A673 (cell line): Measurements from ENCODE around the gene SFMBT2. TPM values are rescaled to one million over a fixed set of nuclear protein-coding genes. Genes with fewer than 3 reads are reported as not detected.

ENCODE experiments used
- BruUV-seq: library from RNA; stranded (reverse); fragments of 400-500 nt; replicated peaks from 2 replicates; lab custom pipeline; 2021; lab: Mats Ljungman, UMichigan
- CTCF ChIA-PET: fragments of 300-600 bp; sonication (Branson Sonifier 250); formaldehyde crosslinking; loops from one replicate; lab custom pipeline; 2022; ENCODE audit warnings: antibody characterized with exemption; lab: Charles Lee
- POLR2A ChIA-PET: fragments of 300-600 bp; sonication (Branson Sonifier 250); formaldehyde crosslinking; loops from one replicate; lab custom pipeline; 2022; ENCODE audit warnings: antibody characterized with exemption; ENCODE audit not compliant: low non-redundant PET; lab: Charles Lee
- DNase-seq: peaks from one replicate; pipeline ENCODE4 v3.0.0-alpha.2; 2015; ENCODE audit warnings: low spot score
- H3K27ac ChIP-seq: fragments of 200-600 bp; sonication (generic); 2 replicates; pipeline ENCODE4 v1.5.1; 2016; ENCODE audit warnings: mixed run types, low read depth, mild to moderate bottlenecking, mixed read lengths, antibody characterized with exemption, low read length; ENCODE audit not compliant: poor library complexity, severe bottlenecking
- H3K27me3 ChIP-seq: fragments of 200-600 bp; sonication (generic); replicated peaks from 2 replicates; pipeline ENCODE4 v1.6.1; 2017; ENCODE audit warnings: mixed run types, low read depth, mild to moderate bottlenecking, mixed read lengths, antibody characterized with exemption, low read length; ENCODE audit not compliant: insufficient read depth, poor library complexity
- H3K36me3 ChIP-seq: fragments of 200-600 bp; sonication (generic); 2 replicates; pipeline ENCODE4 v1.6.1; 2016; ENCODE audit warnings: mixed run types, mild to moderate bottlenecking, mixed read lengths, antibody characterized with exemption, low read length; ENCODE audit not compliant: insufficient read depth, poor library complexity, severe bottlenecking
- H3K4me1 ChIP-seq: fragments of 200-600 bp; sonication (generic); 2 replicates; pipeline ENCODE4 v1.6.1; 2017; ENCODE audit warnings: mixed run types, mild to moderate bottlenecking, mixed read lengths, antibody characterized with exemption, low read length; ENCODE audit not compliant: insufficient read depth, poor library complexity, severe bottlenecking
- H3K4me3 ChIP-seq: fragments of 200-600 bp; sonication (generic); 2 replicates; pipeline ENCODE4 v1.5.1; 2016; ENCODE audit warnings: low read depth, mixed run types, mild to moderate bottlenecking, mixed read lengths, low read length; ENCODE audit not compliant: poor library complexity, severe bottlenecking
- H3K9me3 ChIP-seq: fragments of 200-600 bp; sonication (generic); 2 replicates; pipeline ENCODE4 v1.6.1; 2016; ENCODE audit warnings: mixed run types, low read depth, mild to moderate bottlenecking, mixed read lengths, antibody characterized with exemption, low read length; ENCODE audit not compliant: poor library complexity, severe bottlenecking
- CTCF ChIP-seq: fragments of 300-800, 200-600 bp; sonication (generic); conservative IDR thresholded peaks from 2 replicates; pipeline ENCODE4 v1.5.1; 2017; ENCODE audit warnings: low read depth, mild to moderate bottlenecking, antibody characterized with exemption, low read length, moderate library complexity, mixed read lengths
- EZH2 ChIP-seq: fragments of 200-600 bp; sonication (generic); IDR thresholded peaks from 2 replicates; pipeline ENCODE4 v1.6.1; 2017; ENCODE audit warnings: borderline replicate concordance, low read depth, mild to moderate bottlenecking, mixed read lengths, antibody characterized with exemption, low read length; ENCODE audit not compliant: poor library complexity, severe bottlenecking
- intact Hi-C: fragments of 100-400 bp; cut with micrococcal nuclease; formaldehyde crosslinking; loops from one replicate; pipeline ENCODE4 v1.10.0; 2022; ENCODE audit not compliant: unreplicated experiment
- total RNA-seq: library from RNA; stranded (reverse); gene quantifications from 2 replicates; pipeline ENCODE4 v1.2.3, GENCODE V29; 2021

The SFMBT2 gene
- total RNA-seq, 1 experiment from 2014 or later = 8.2 TPM

GRCh38 chr10:7350541-7351195, 60.2 kb downstream of the SFMBT2 start:
- ChIA-PET POLR2A (no interaction called here), CTCF (no interaction called here)
- DNase-seq = no peak
- H3K36me3 ChIP-seq = no peaks in the 10 kb centered on the region
- no peak overlapping the region for H3K27ac ChIP-seq
- BruUV-seq = no TSS peak
- no peaks in the 10 kb centered on the region for H3K4me1 ChIP-seq
- no peak for TF ChIP-seq CTCF
- TF ChIP-seq EZH2 = no peak
- peaks cover 6% of the 10 kb centered on the region for H3K27me3 ChIP-seq
- intact Hi-C loops = no loop called here
- no peak overlapping the region for H3K4me3 ChIP-seq
- H3K9me3 ChIP-seq = no peaks in the 10 kb centered on the region

GRCh38 chr10:7345717-7346116, 65.1 kb downstream of the SFMBT2 start:
- POLR2A ChIA-PET = no interaction called here
- Histone ChIP-seq H3K9me3 (no peaks in the 10 kb centered on the region), H3K36me3 (no peaks in the 10 kb centered on the region), H3K4me3 (no peak overlapping the region), H3K27ac (no peak overlapping the region), H3K4me1 (no peaks in the 10 kb centered on the region), H3K27me3 (peaks cover 6% of the 10 kb centered on the region)
- CTCF ChIA-PET = no interaction called here
- no peak for TF ChIP-seq CTCF
- TF ChIP-seq EZH2 = no peak
- DNase-seq = no peak
- intact Hi-C loops = no loop called here
- BruUV-seq = no TSS peak

- CTCF ChIA-PET = no interaction called here
- no TSS peak for BruUV-seq
- intact Hi-C loops = no loop called here
These were observed 67.8 kb downstream of the SFMBT2 start for GRCh38 chr10:7343040-7343439.

More at GRCh38 chr10:7343040-7343439, 67.8 kb downstream of the SFMBT2 start:
- Histone ChIP-seq H3K27ac (no peak overlapping the region), H3K4me1 (no peaks in the 10 kb centered on the region), H3K27me3 (peaks cover 10% of the 10 kb centered on the region), H3K36me3 (no peaks in the 10 kb centered on the region), H3K9me3 (no peaks in the 10 kb centered on the region), H3K4me3 (no peak overlapping the region)
- POLR2A ChIA-PET = no interaction called here
- DNase-seq = no peak
- TF ChIP-seq EZH2 (no peak), CTCF (no peak)
